HepG2 (cell line): ENCODE measurements around the gene TNS4.

ENCODE experiments used
- CTCF ChIP-seq: sonication (generic); formaldehyde crosslinking; IDR thresholded peaks from 2 replicates; pipeline ENCODE4 v1.5.0; 2020; ENCODE audit warnings: mild to moderate bottlenecking, missing genetic modification reagents, moderate library complexity
- GTF2F1 ChIP-seq: fragments of 150-350 bp; IDR thresholded peaks from 2 replicates; pipeline ENCODE4 v1.6.1; 2014; ENCODE audit warnings: low read length
- PCBP2 ChIP-seq: fragments of 200-400 bp; formaldehyde crosslinking; optimal IDR thresholded peaks from 2 replicates; pipeline ENCODE3; 2018; ENCODE audit warnings: low read length, low read depth; ENCODE audit not compliant: poor library complexity, severe bottlenecking
- SIN3A ChIP-seq: IDR thresholded peaks from 2 replicates; pipeline ENCODE4 v1.6.1; 2011; ENCODE audit warnings: low read depth, mild to moderate bottlenecking, control low read depth, low read length, borderline replicate concordance
- TBP ChIP-seq: sonication (generic); formaldehyde crosslinking; IDR thresholded peaks from 2 replicates; pipeline ENCODE4 v1.5.0; 2020; ENCODE audit warnings: missing genetic modification reagents
- ZBTB33 ChIP-seq: sonication (generic); formaldehyde crosslinking; IDR thresholded peaks from 2 replicates; pipeline ENCODE4 v1.4.0; 2020; ENCODE audit warnings: missing genetic modification reagents

- TF ChIP-seq ZBTB33 (CRISPR knock-in tag) = 0 out of 2 replicates have a peak, but pooled peaks have one; percentile 15
- no peak for TF ChIP-seq SIN3A
- no peak for TF ChIP-seq TBP (CRISPR knock-in tag)
- no peak for TF ChIP-seq GTF2F1
- TF ChIP-seq CTCF (CRISPR knock-in tag) = no peak
- no peak for TF ChIP-seq PCBP2
Measured at GRCh38 chr17:40520991-40521453, 19.6 kb upstream of the TNS4 start.
